ENCODE measurements around the gene MAD1L1. TPM values are rescaled to one million over a fixed set of nuclear protein-coding genes. Genes with fewer than 3 reads are reported as not detected.
"Not testable (repeated sequence)": the region's sequence is repeated elsewhere in the genome, so short reads cannot be mapped to it uniquely, and the experiment has no call there.

Gene MAD1L1
- total RNA-seq, 1 experiment from 2014 or later = 78.6 TPM

GRCh38 chr7:2175514-2175913 lies 57.2 kb downstream of the MAD1L1 start:
- DNase-seq (ENCODE audit: low read depth) = peak; percentile 97

- DNase-seq (ENCODE audit: low read depth) = peak; percentile 90
Observed at GRCh38 chr7:2175091-2175490, 57.7 kb downstream of the MAD1L1 start.

GRCh38 chr7:2173189-2173827 lies 59.4 kb downstream of the MAD1L1 start:
- DNase-seq (ENCODE audit: low read depth) = no peak

GRCh38 chr7:2172311-2173188 lies 60.2 kb downstream of the MAD1L1 start:
- DNase-seq (ENCODE audit: low read depth) = peak; percentile 25

- peak; percentile 44 for DNase-seq (ENCODE audit: low read depth)
Observed at GRCh38 chr7:2171855-2172254, 60.9 kb downstream of the MAD1L1 start.

GRCh38 chr7:2170576-2171521 lies 61.9 kb downstream of the MAD1L1 start:
- no peak for DNase-seq (ENCODE audit: low read depth)

GRCh38 chr7:2169923-2170575 lies 62.7 kb downstream of the MAD1L1 start:
- no peak for DNase-seq (ENCODE audit: low read depth)

GRCh38 chr7:2168615-2169311 lies 64.0 kb downstream of the MAD1L1 start:
- no peak for DNase-seq (ENCODE audit: low read depth)

- DNase-seq (ENCODE audit: low read depth) = no peak
Observed at GRCh38 chr7:2166625-2167280, 66.0 kb downstream of the MAD1L1 start.

GRCh38 chr7:2165610-2166594 lies 66.8 kb downstream of the MAD1L1 start:
- no peak for DNase-seq (ENCODE audit: low read depth)

- no peak for DNase-seq (ENCODE audit: low read depth)
Observed at GRCh38 chr7:2165239-2165609, 67.5 kb downstream of the MAD1L1 start.

- DNase-seq (ENCODE audit: low read depth) = no peak
Observed at GRCh38 chr7:2164646-2165045, 68.1 kb downstream of the MAD1L1 start.

- DNase-seq (ENCODE audit: low read depth) = no peak
Observed at GRCh38 chr7:2163600-2164555, 68.9 kb downstream of the MAD1L1 start.

GRCh38 chr7:2162959-2163358 lies 69.8 kb downstream of the MAD1L1 start:
- DNase-seq (ENCODE audit: low read depth) = no peak

- not testable (repeated sequence) for DNase-seq (ENCODE audit: low read depth)
Observed at GRCh38 chr7:2162004-2162902, 70.5 kb downstream of the MAD1L1 start.

- no peak for DNase-seq (ENCODE audit: low read depth)
Observed at GRCh38 chr7:2159176-2159520, 73.6 kb downstream of the MAD1L1 start.

Measured in LHCN-M2 (cell line).